CD4-positive, CD25-positive, alpha-beta regulatory T cell (primary cell): Measurements from ENCODE around the gene LENG1. TPM values are rescaled to one million over a fixed set of nuclear protein-coding genes. Genes with fewer than 3 reads are reported as not detected.

Source experiments
- ATAC-seq, 2 donors: fragments of 150-1000 bp; cut with Tn5 transposase; one replicate each; pipeline ENCODE4 v1.10.0; 2021; ENCODE audit warnings: low read depth in 2 of 2, moderate number of reproducible peaks in 2 of 2, moderate library complexity in 1 of 2
- DNase-seq, 3 donors: peaks; one replicate each; pipeline versions ENCODE4 v3.0.0 to v3.0.0-alpha.2; 2012 to 2022; ENCODE audit warnings: mixed read lengths in 1 of 3
- H3K27ac ChIP-seq: one replicate; pipeline ENCODE4 v1.7.0; 2013; ENCODE audit warnings: mild to moderate bottlenecking, low read length; ENCODE audit not compliant: insufficient read depth, poor library complexity, severe bottlenecking
- H3K27me3 ChIP-seq: one replicate; pipeline ENCODE4 v1.7.0; 2013; ENCODE audit warnings: low read length; ENCODE audit not compliant: control insufficient read depth, insufficient read depth
- H3K36me3 ChIP-seq: one replicate; pipeline ENCODE4 v1.7.0; 2013; ENCODE audit warnings: mild to moderate bottlenecking, low read length, moderate library complexity; ENCODE audit not compliant: control insufficient read depth, insufficient read depth
- H3K4me1 ChIP-seq: 2 replicates; pipeline ENCODE4 v1.7.0; 2013; ENCODE audit warnings: mild to moderate bottlenecking, low read length; ENCODE audit not compliant: insufficient read depth, control insufficient read depth, poor library complexity, severe bottlenecking
- H3K4me3 ChIP-seq: one replicate; pipeline ENCODE4 v1.7.0; 2013; ENCODE audit warnings: low read depth, mild to moderate bottlenecking, low read length, moderate library complexity
- H3K9me3 ChIP-seq, 2 experiments: 1 replicate in 1 of 2; 2 replicates in 1 of 2; pipeline ENCODE4 v1.7.0; 2013; ENCODE audit warnings: low read length in 2 of 2, mild to moderate bottlenecking in 1 of 2, moderate library complexity in 1 of 2; ENCODE audit not compliant: control insufficient read depth in 2 of 2
- H3K27ac Mint-ChIP-seq, 3 donors: one replicate each; pipeline ENCODE4 v1.8.0; 2020 to 2022; ENCODE audit warnings: mild to moderate bottlenecking in 3 of 3, mixed read lengths in 3 of 3, moderate library complexity in 2 of 3
- H3K27me3 Mint-ChIP-seq: one replicate; pipeline ENCODE4 v1.8.0; 2022; ENCODE audit warnings: mild to moderate bottlenecking, mixed read lengths
- H3K36me3 Mint-ChIP-seq: one replicate; pipeline ENCODE4 v1.8.0; 2020; ENCODE audit warnings: mixed read lengths
- H3K4me1 Mint-ChIP-seq, 4 donors: one replicate each; pipeline ENCODE4 v1.8.0; 2020 to 2022; ENCODE audit warnings: mixed read lengths in 4 of 4, mild to moderate bottlenecking in 1 of 4
- H3K4me3 Mint-ChIP-seq, 4 donors: one replicate each; pipeline ENCODE4 v1.8.0; 2020 to 2022; ENCODE audit warnings: mild to moderate bottlenecking in 4 of 4, mixed read lengths in 4 of 4, moderate library complexity in 3 of 4
- H3K9me3 Mint-ChIP-seq, 7 donors: one replicate each; pipeline ENCODE4 v1.8.0; 2020 to 2022; ENCODE audit warnings: mixed read lengths in 7 of 7, mild to moderate bottlenecking in 3 of 7, moderate library complexity in 2 of 7
- polyA plus RNA-seq, 4 donors: library from polyadenylated mRNA; unstranded; fragments of 300-500 nt; fragmentation: Illumina TruSeq; gene quantifications; one replicate each; pipeline ENCODE4 v1.2.3, GENCODE V29; 2021
- total RNA-seq: library from RNA; stranded (reverse); gene quantifications from one replicate; pipeline ENCODE4 v1.2.3, GENCODE V29; 2022

Gene LENG1
- total and polyA plus RNA-seq, 5 donors from 2014 or later, result 9.3 to 17.5 (median 12.5) TPM

GRCh38 chr19:54107876-54108490, 51.5 kb downstream of the LENG1 start:
- Histone ChIP-seq H3K27me3 (no peaks in the 10 kb centered on the region), H3K4me3 (no peak overlapping the region), H3K9me3 (no peaks in the 10 kb centered on the region), H3K27ac (no peak overlapping the region), H3K36me3 (peaks cover 51% of the 10 kb centered on the region), H3K4me1 (peaks cover 7% of the 10 kb centered on the region)
- Mint-ChIP-seq H3K36me3 (peaks cover 23% of the 10 kb centered on the region), H3K27me3 (no peaks in the 10 kb centered on the region), H3K4me1 (peaks cover 0 to 34% (median 7%) of the 10 kb centered on the region in 4 donors), H3K4me3 (peak overlapping the region in 1 of 4 donors; percentile 49), H3K9me3 (no peaks in the 10 kb centered on the region), H3K27ac (no peak overlapping the region)
- DNase-seq, result no peak
- ATAC-seq, result no peak

- Mint-ChIP-seq H3K4me1 (peaks cover 6 to 38% (median 14%) of the 10 kb centered on the region in 4 donors), H3K27me3 (peaks cover 5% of the 10 kb centered on the region), H3K36me3 (peaks cover 23% of the 10 kb centered on the region)
Measured at GRCh38 chr19:54106716-54107115, 52.8 kb downstream of the LENG1 start.

GRCh38 chr19:54105796-54106195, 53.7 kb downstream of the LENG1 start:
- Mint-ChIP-seq H3K4me1 (peaks cover 11 to 42% (median 14%) of the 10 kb centered on the region in 4 donors), H3K4me3 (peak overlapping the region in 3 of 4 donors; percentile 38 to 86 (median 74)), H3K9me3 (no peaks in the 10 kb centered on the region), H3K36me3 (peaks cover 21% of the 10 kb centered on the region), H3K27me3 (peaks cover 5% of the 10 kb centered on the region), H3K27ac (no peak overlapping the region)
- no peak for ATAC-seq
- Histone ChIP-seq H3K4me3 (no peak overlapping the region), H3K27ac (no peak overlapping the region), H3K36me3 (peaks cover 48% of the 10 kb centered on the region), H3K9me3 (no peaks in the 10 kb centered on the region), H3K4me1 (peaks cover 12% of the 10 kb centered on the region), H3K27me3 (no peaks in the 10 kb centered on the region)
- no peak for DNase-seq

More at GRCh38 chr19:54106716-54107115, 52.8 kb downstream of the LENG1 start:
- Histone ChIP-seq H3K4me3 (no peak overlapping the region), H3K36me3 (peaks cover 51% of the 10 kb centered on the region), H3K4me1 (peaks cover 12% of the 10 kb centered on the region), H3K9me3 (no peaks in the 10 kb centered on the region), H3K27ac (no peak overlapping the region), H3K27me3 (no peaks in the 10 kb centered on the region)
- peak overlapping the region in 1 of 3 donors; percentile 32 for H3K27ac Mint-ChIP-seq
- no peak for DNase-seq
- peak overlapping the region in 1 of 4 donors; percentile 13 for H3K4me3 Mint-ChIP-seq
- ATAC-seq, result no peak
- no peaks in the 10 kb centered on the region for H3K9me3 Mint-ChIP-seq

Other genes starting within 250 kb of the LENG1 start
- gene CACNG8, start 196.8 kb downstream of the LENG1 start, total RNA-seq, result not detected
- gene CACNG8, start 196.8 kb downstream of the LENG1 start, polyA plus RNA-seq, result not detected
- gene CACNG6, start 168.1 kb downstream of the LENG1 start, total RNA-seq, result not detected
- not detected for gene CACNG6, start 168.1 kb downstream of the LENG1 start, polyA plus RNA-seq
- not detected for gene VSTM1, start 95.8 kb downstream of the LENG1 start, total RNA-seq
- not detected for gene VSTM1, start 95.8 kb downstream of the LENG1 start, polyA plus RNA-seq
- not detected for gene TARM1, start 78.4 kb downstream of the LENG1 start, total RNA-seq
- not detected for gene TARM1, start 78.4 kb downstream of the LENG1 start, polyA plus RNA-seq
- gene OSCAR, start 58.9 kb downstream of the LENG1 start, total RNA-seq, result not detected
- gene OSCAR, start 58.9 kb downstream of the LENG1 start, polyA plus RNA-seq, result under 1 TPM in 3 of 4 donors, not detected in 1; 0.12 to 0.28 (median 0.13) TPM
- gene NDUFA3, start 56.9 kb downstream of the LENG1 start, total RNA-seq, result 65.7 TPM
- gene NDUFA3, start 56.9 kb downstream of the LENG1 start, polyA plus RNA-seq, result 100 to 1,000 TPM; 404 to 577 (median 444) TPM
- gene TFPT, start 44.1 kb downstream of the LENG1 start, total RNA-seq, result 15.0 TPM
- 10 to 100 TPM; 18.8 to 26.8 (median 23.9) TPM for gene TFPT, start 44.1 kb downstream of the LENG1 start, polyA plus RNA-seq
- 57.8 TPM for gene PRPF31, start 44.0 kb downstream of the LENG1 start, total RNA-seq
- 10 to 100 TPM; 61.2 to 74.8 (median 69.6) TPM for gene PRPF31, start 44.0 kb downstream of the LENG1 start, polyA plus RNA-seq
- 56.9 TPM for gene CNOT3, start 22.0 kb downstream of the LENG1 start, total RNA-seq
- 1 to 10 TPM; 3.9 to 6.6 (median 5.9) TPM for gene CNOT3, start 22.0 kb downstream of the LENG1 start, polyA plus RNA-seq
- 1.1 TPM for gene TMC4, start 13.4 kb upstream of the LENG1 start, total RNA-seq
- gene TMC4, start 13.4 kb upstream of the LENG1 start, polyA plus RNA-seq, result under 1 TPM in 3 of 4 donors, not detected in 1; 0.42 to 0.60 (median 0.49) TPM
- gene MBOAT7, start 29.9 kb upstream of the LENG1 start, total RNA-seq, result 25.8 TPM
- 10 to 100 TPM; 10.8 to 17.2 (median 15.0) TPM for gene MBOAT7, start 29.9 kb upstream of the LENG1 start, polyA plus RNA-seq
- 10.1 TPM for gene TSEN34, start 31.6 kb upstream of the LENG1 start, total RNA-seq
- 10 to 100 TPM; 36.6 to 55.5 (median 49.7) TPM for gene TSEN34, start 31.6 kb upstream of the LENG1 start, polyA plus RNA-seq
- 1,161 TPM for gene RPS9, start 41.1 kb upstream of the LENG1 start, total RNA-seq
- 1,000 to 10,000 TPM in 2 of 4 donors, 100 to 1,000 TPM in 2; 756 to 1,075 (median 892) TPM for gene RPS9, start 41.1 kb upstream of the LENG1 start, polyA plus RNA-seq
- 4.1 TPM for gene LILRB3, start 63.3 kb upstream of the LENG1 start, total RNA-seq
- under 1 TPM in 3 of 4 donors, not detected in 1; 0.07 to 0.65 (median 0.17) TPM for gene LILRB3, start 63.3 kb upstream of the LENG1 start, polyA plus RNA-seq
- not detected for gene LILRA6, start 83.1 kb upstream of the LENG1 start, total RNA-seq
- gene LILRA6, start 83.1 kb upstream of the LENG1 start, polyA plus RNA-seq, result under 1 TPM in 2 of 4 donors, not detected in 2; 0.11 to 0.13 TPM
- not detected for gene LILRB5, start 97.6 kb upstream of the LENG1 start, total RNA-seq
- not detected for gene LILRB5, start 97.6 kb upstream of the LENG1 start, polyA plus RNA-seq
- gene LILRB2, start 121.4 kb upstream of the LENG1 start, total RNA-seq, result not detected
- under 1 TPM in 1 of 4 donors, not detected in 3; 0.24 TPM for gene LILRB2, start 121.4 kb upstream of the LENG1 start, polyA plus RNA-seq
- gene LILRA5, start 153.4 kb upstream of the LENG1 start, total RNA-seq, result not detected
- gene LILRA5, start 153.4 kb upstream of the LENG1 start, polyA plus RNA-seq, result under 1 TPM in 1 of 4 donors, not detected in 3; 0.67 TPM
- not detected for gene LILRA4, start 179.4 kb upstream of the LENG1 start, total RNA-seq
- not detected for gene LILRA4, start 179.4 kb upstream of the LENG1 start, polyA plus RNA-seq
- gene LAIR1, start 205.2 kb upstream of the LENG1 start, total RNA-seq, result 33.2 TPM
- gene LAIR1, start 205.2 kb upstream of the LENG1 start, polyA plus RNA-seq, result 10 to 100 TPM; 39.3 to 61.8 (median 45.3) TPM